ENCODE results near the gene ZNF765. TPM values are rescaled to one million over a fixed set of nuclear protein-coding genes. Genes with fewer than 3 reads are reported as not detected.
A peak's percentile ranks its signal among the peaks of the same experiment; 100 is the strongest.
"Not testable (repeated sequence)": the region's sequence is repeated elsewhere in the genome, so short reads cannot be mapped to it uniquely, and the experiment has no call there.

ZNF765 gene
- total and polyA plus RNA-seq, 2 experiments from 2014 or later, result 12.7 to 24.5 TPM

GRCh38 chr19:53455828-53456227 is 60.9 kb downstream of the ZNF765 start:
- no peaks in the 10 kb centered on the region for H3K79me2 ChIP-seq
- no peak overlapping the region for H2AFZ ChIP-seq
- 96% methylated on average over 9 of the region's 9 CpGs for WGBS (ENCODE audit: low lambda C conversion rate, missing lambda C conversion rate)
- no peak overlapping the region for H3K27ac ChIP-seq
- peaks cover 34% of the 10 kb centered on the region for H3K36me3 ChIP-seq (replicated peaks; ENCODE audit: insufficient read depth, low read depth)
- no peaks in the 10 kb centered on the region for H3K27me3 ChIP-seq
- H3K4me2 ChIP-seq, result no peak overlapping the region
- H3K4me3 ChIP-seq, result no peak overlapping the region
- peaks cover 65% of the 10 kb centered on the region for H3K9me3 ChIP-seq (ENCODE audit: low read depth)
- no peaks in the 10 kb centered on the region for H3K4me1 ChIP-seq (ENCODE audit: insufficient read depth)
- no peaks in the 10 kb centered on the region for H3K9me2 ChIP-seq (replicated peaks; ENCODE audit: insufficient read depth)
- H4K20me1 ChIP-seq (ENCODE audit: insufficient read depth, poor library complexity, severe bottlenecking), result no peaks in the 10 kb centered on the region
- TF ChIP-seq CTCF (IDR thresholded peaks at IDR 0.05; ENCODE audit: poor library complexity), result no peak
- no peak for TF ChIP-seq EZH2 (IDR thresholded peaks at IDR 0.05; ENCODE audit: borderline replicate concordance)
- no peak for TF ChIP-seq EZH2phosphoT487 (IDR thresholded peaks at IDR 0.05; ENCODE audit: low read depth, severe bottlenecking, unreplicated experiment)
- no peak for DNase-seq (ENCODE audit: low spot score)

GRCh38 chr19:53460131-53460721 is 65.3 kb downstream of the ZNF765 start:
- not testable (repeated sequence) for H3K79me2 ChIP-seq; H3K4me2 ChIP-seq; H3K9me2 ChIP-seq (replicated peaks; ENCODE audit: insufficient read depth); H3K27me3 ChIP-seq; DNase-seq (ENCODE audit: low spot score); H4K20me1 ChIP-seq (ENCODE audit: insufficient read depth, poor library complexity, severe bottlenecking); H3K4me3 ChIP-seq; H2AFZ ChIP-seq; H3K4me1 ChIP-seq (ENCODE audit: insufficient read depth)
- WGBS (ENCODE audit: low lambda C conversion rate, missing lambda C conversion rate), result 53% methylated on average over 11 of the region's 11 CpGs
- Histone ChIP-seq H3K9me3 (ENCODE audit: low read depth) (peaks cover 35% of the 10 kb centered on the region), H3K27ac (peak overlapping the region; percentile 37), H3K36me3 (replicated peaks; ENCODE audit: insufficient read depth, low read depth) (peaks cover 12% of the 10 kb centered on the region)

- H4K20me1 ChIP-seq (ENCODE audit: insufficient read depth, poor library complexity, severe bottlenecking), result no peaks in the 10 kb centered on the region
- H3K9me3 ChIP-seq (ENCODE audit: low read depth), result peaks cover 19% of the 10 kb centered on the region
- H3K27ac ChIP-seq, result no peak overlapping the region
- no peaks in the 10 kb centered on the region for H3K36me3 ChIP-seq (replicated peaks; ENCODE audit: insufficient read depth, low read depth)
- H3K27me3 ChIP-seq, result no peaks in the 10 kb centered on the region
- H3K4me1 ChIP-seq (ENCODE audit: insufficient read depth), result no peaks in the 10 kb centered on the region
- H3K79me2 ChIP-seq, result no peaks in the 10 kb centered on the region
- WGBS (ENCODE audit: low lambda C conversion rate, missing lambda C conversion rate), result 97% methylated on average over 6 of the region's 6 CpGs
- H3K4me2 ChIP-seq, result no peak overlapping the region
- no peaks in the 10 kb centered on the region for H3K9me2 ChIP-seq (replicated peaks; ENCODE audit: insufficient read depth)
- no peak for DNase-seq (ENCODE audit: low spot score)
- H2AFZ ChIP-seq, result no peak overlapping the region
- TF ChIP-seq EZH2phosphoT487 (IDR thresholded peaks at IDR 0.05; ENCODE audit: low read depth, severe bottlenecking, unreplicated experiment), result no peak
- no peak overlapping the region for H3K4me3 ChIP-seq
These were observed 66.9 kb downstream of the ZNF765 start for GRCh38 chr19:53461866-53462265.

- Histone ChIP-seq H3K79me2 (no peaks in the 10 kb centered on the region), H4K20me1 (ENCODE audit: insufficient read depth, poor library complexity, severe bottlenecking) (no peaks in the 10 kb centered on the region), H3K36me3 (replicated peaks; ENCODE audit: insufficient read depth, low read depth) (no peaks in the 10 kb centered on the region), H3K4me1 (ENCODE audit: insufficient read depth) (no peaks in the 10 kb centered on the region), H3K27me3 (no peaks in the 10 kb centered on the region), H3K9me2 (replicated peaks; ENCODE audit: insufficient read depth) (no peaks in the 10 kb centered on the region), H3K4me2 (no peak overlapping the region), H3K4me3 (no peak overlapping the region), H2AFZ (no peak overlapping the region), H3K27ac (no peak overlapping the region), H3K9me3 (ENCODE audit: low read depth) (peaks cover 9% of the 10 kb centered on the region)
- no peak for TF ChIP-seq EZH2phosphoT487 (IDR thresholded peaks at IDR 0.05; ENCODE audit: low read depth, severe bottlenecking, unreplicated experiment)
- TF ChIP-seq CTCF (IDR thresholded peaks at IDR 0.05; ENCODE audit: poor library complexity), result no peak
- no peak for TF ChIP-seq EZH2 (IDR thresholded peaks at IDR 0.05; ENCODE audit: borderline replicate concordance)
- no peak for DNase-seq (ENCODE audit: low spot score)
- WGBS (ENCODE audit: low lambda C conversion rate, missing lambda C conversion rate), result 74% methylated on average over 14 of the region's 14 CpGs
These were observed 67.9 kb downstream of the ZNF765 start for GRCh38 chr19:53462861-53463260.
